Measurements from ENCODE around the gene CACNA1B.
"Not testable (repeated sequence)": the region's sequence is repeated elsewhere in the genome, so short reads cannot be mapped to it uniquely, and the experiment has no call there.

CACNA1B gene

GRCh38 chr9:138085568-138085967, 208.0 kb downstream of the CACNA1B start:
- Histone ChIP-seq H3K4me1 (ENCODE audit: low read length) (no peaks in the 10 kb centered on the region), H3K9ac (ENCODE audit: low read length) (no peak overlapping the region), H3K36me3 (replicated peaks; ENCODE audit: insufficient read depth, low read length) (no peaks in the 10 kb centered on the region), H3K4me3 (ENCODE audit: low read length) (no peak overlapping the region), H3F3A (ENCODE audit: insufficient read depth, low read length) (no peaks in the 10 kb centered on the region), H3K27ac (ENCODE audit: low read length) (no peak overlapping the region), H4K20me1 (ENCODE audit: insufficient read depth, low read length) (no peaks in the 10 kb centered on the region), H3K4me2 (ENCODE audit: low read depth, low read length) (no peak overlapping the region), H2AFZ (ENCODE audit: low read length) (no peak overlapping the region), H3K9me3 (replicated peaks; ENCODE audit: insufficient read depth, low read length) (no peaks in the 10 kb centered on the region), H3K9me2 (replicated peaks; ENCODE audit: insufficient read depth, low read length) (no peaks in the 10 kb centered on the region), H3K79me2 (ENCODE audit: low read length) (no peaks in the 10 kb centered on the region), H3K27me3 (replicated peaks; ENCODE audit: insufficient read depth, low read length) (peaks cover 35% of the 10 kb centered on the region)
- no peak for DNase-seq
- TF ChIP-seq CTCF (IDR thresholded peaks at IDR 0.05; ENCODE audit: low read length) (no peak), EZH2phosphoT487 (IDR thresholded peaks at IDR 0.05; ENCODE audit: low read length) (no peak)

- not testable (repeated sequence) for H3K9ac ChIP-seq (ENCODE audit: low read length); DNase-seq; H4K20me1 ChIP-seq (ENCODE audit: insufficient read depth, low read length); H3K36me3 ChIP-seq (replicated peaks; ENCODE audit: insufficient read depth, low read length); H3K4me3 ChIP-seq (ENCODE audit: low read length); H2AFZ ChIP-seq (ENCODE audit: low read length); H3K9me3 ChIP-seq (replicated peaks; ENCODE audit: insufficient read depth, low read length); H3F3A ChIP-seq (ENCODE audit: insufficient read depth, low read length); H3K4me2 ChIP-seq (ENCODE audit: low read depth, low read length); H3K79me2 ChIP-seq (ENCODE audit: low read length); H3K4me1 ChIP-seq (ENCODE audit: low read length); H3K9me2 ChIP-seq (replicated peaks; ENCODE audit: insufficient read depth, low read length); H3K27ac ChIP-seq (ENCODE audit: low read length)
- peaks cover 36% of the 10 kb centered on the region; the same call in 1 of the 2 replicates for H3K27me3 ChIP-seq (replicated peaks; ENCODE audit: insufficient read depth, low read length)
These were observed 214.5 kb downstream of the CACNA1B start for GRCh38 chr9:138092057-138092456.

- DNase-seq, result no peak
- Histone ChIP-seq H2AFZ (ENCODE audit: low read length) (no peak overlapping the region), H3K9me3 (replicated peaks; ENCODE audit: insufficient read depth, low read length) (no peaks in the 10 kb centered on the region), H3F3A (ENCODE audit: insufficient read depth, low read length) (no peaks in the 10 kb centered on the region), H3K4me3 (ENCODE audit: low read length) (no peak overlapping the region), H3K4me2 (ENCODE audit: low read depth, low read length) (no peak overlapping the region), H3K27me3 (replicated peaks; ENCODE audit: insufficient read depth, low read length) (peaks cover 42% of the 10 kb centered on the region), H3K9ac (ENCODE audit: low read length) (no peak overlapping the region), H3K36me3 (replicated peaks; ENCODE audit: insufficient read depth, low read length) (no peaks in the 10 kb centered on the region), H3K79me2 (ENCODE audit: low read length) (no peaks in the 10 kb centered on the region), H4K20me1 (ENCODE audit: insufficient read depth, low read length) (no peaks in the 10 kb centered on the region), H3K27ac (ENCODE audit: low read length) (no peak overlapping the region), H3K9me2 (replicated peaks; ENCODE audit: insufficient read depth, low read length) (no peaks in the 10 kb centered on the region), H3K4me1 (ENCODE audit: low read length) (no peaks in the 10 kb centered on the region)
- TF ChIP-seq EZH2 (optimal IDR thresholded peaks at IDR 0.05; ENCODE audit: low read depth, low read length) (no peak), EZH2phosphoT487 (IDR thresholded peaks at IDR 0.05; ENCODE audit: low read length) (no peak), CTCF (IDR thresholded peaks at IDR 0.05; ENCODE audit: low read length) (no peak)
These were observed 216.4 kb downstream of the CACNA1B start for GRCh38 chr9:138094028-138094427.

- Histone ChIP-seq H3K27me3 (replicated peaks; ENCODE audit: insufficient read depth, low read length) (peaks cover 43% of the 10 kb centered on the region), H3K79me2 (ENCODE audit: low read length) (no peaks in the 10 kb centered on the region), H3K9me3 (replicated peaks; ENCODE audit: insufficient read depth, low read length) (no peaks in the 10 kb centered on the region), H3K27ac (ENCODE audit: low read length) (no peak overlapping the region), H4K20me1 (ENCODE audit: insufficient read depth, low read length) (no peaks in the 10 kb centered on the region), H3K36me3 (replicated peaks; ENCODE audit: insufficient read depth, low read length) (no peaks in the 10 kb centered on the region), H2AFZ (ENCODE audit: low read length) (no peak overlapping the region), H3K9me2 (replicated peaks; ENCODE audit: insufficient read depth, low read length) (no peaks in the 10 kb centered on the region), H3K4me1 (ENCODE audit: low read length) (no peaks in the 10 kb centered on the region), H3F3A (ENCODE audit: insufficient read depth, low read length) (no peaks in the 10 kb centered on the region), H3K9ac (ENCODE audit: low read length) (no peak overlapping the region), H3K4me3 (ENCODE audit: low read length) (no peak overlapping the region), H3K4me2 (ENCODE audit: low read depth, low read length) (no peak overlapping the region)
- TF ChIP-seq EZH2phosphoT487 (IDR thresholded peaks at IDR 0.05; ENCODE audit: low read length), result no peak
- no peak for TF ChIP-seq CTCF (IDR thresholded peaks at IDR 0.05; ENCODE audit: low read length)
- no peak for TF ChIP-seq EZH2 (optimal IDR thresholded peaks at IDR 0.05; ENCODE audit: low read depth, low read length)
- no peak for DNase-seq
These were observed 218.4 kb downstream of the CACNA1B start for GRCh38 chr9:138095813-138096518.
